ENCODE results near the gene ALB.

DNA sequence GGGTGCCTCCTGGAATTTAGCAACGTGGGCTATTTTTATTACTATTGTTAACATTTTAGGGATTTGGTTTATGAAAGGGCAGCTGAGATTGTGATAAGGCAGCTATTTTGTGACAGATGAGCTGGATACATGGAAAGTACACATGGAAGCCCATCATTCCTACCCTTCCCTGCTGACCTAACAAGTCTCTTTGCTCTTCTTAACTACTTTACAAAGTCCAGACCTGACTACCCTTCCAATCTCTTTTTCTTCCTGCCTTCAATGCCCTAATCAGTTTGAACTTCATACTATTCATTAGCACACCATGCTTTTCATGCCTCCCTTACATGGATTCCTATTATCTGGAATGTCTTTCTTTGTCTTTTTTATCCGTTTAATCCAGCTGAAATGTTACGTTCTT is 22.6 kb downstream of the ALB start:
- TF ChIP-seq, protein P1, sequence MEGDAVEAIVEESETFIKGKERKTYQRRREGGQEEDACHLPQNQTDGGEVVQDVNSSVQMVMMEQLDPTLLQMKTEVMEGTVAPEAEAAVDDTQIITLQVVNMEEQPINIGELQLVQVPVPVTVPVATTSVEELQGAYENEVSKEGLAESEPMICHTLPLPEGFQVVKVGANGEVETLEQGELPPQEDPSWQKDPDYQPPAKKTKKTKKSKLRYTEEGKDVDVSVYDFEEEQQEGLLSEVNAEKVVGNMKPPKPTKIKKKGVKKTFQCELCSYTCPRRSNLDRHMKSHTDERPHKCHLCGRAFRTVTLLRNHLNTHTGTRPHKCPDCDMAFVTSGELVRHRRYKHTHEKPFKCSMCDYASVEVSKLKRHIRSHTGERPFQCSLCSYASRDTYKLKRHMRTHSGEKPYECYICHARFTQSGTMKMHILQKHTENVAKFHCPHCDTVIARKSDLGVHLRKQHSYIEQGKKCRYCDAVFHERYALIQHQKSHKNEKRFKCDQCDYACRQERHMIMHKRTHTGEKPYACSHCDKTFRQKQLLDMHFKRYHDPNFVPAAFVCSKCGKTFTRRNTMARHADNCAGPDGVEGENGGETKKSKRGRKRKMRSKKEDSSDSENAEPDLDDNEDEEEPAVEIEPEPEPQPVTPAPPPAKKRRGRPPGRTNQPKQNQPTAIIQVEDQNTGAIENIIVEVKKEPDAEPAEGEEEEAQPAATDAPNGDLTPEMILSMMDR (conservative IDR thresholded peaks at IDR 0.05 in 1 of 2, IDR thresholded peaks at IDR 0.05 in 1 of 2; ENCODE audit: low read depth in 1 of 2, low read length in 2 of 2), result no peak
- no peak for TF ChIP-seq EZH2 (IDR thresholded peaks at IDR 0.05; ENCODE audit: low read length, missing control alignments)
